ENCODE results near the gene PDS5B. TPM values are rescaled to one million over a fixed set of nuclear protein-coding genes. Genes with fewer than 3 reads are reported as not detected.

PDS5B gene
- total and polyA plus RNA-seq, 2 of the 8 experiments (the other 6 are each of a cell fraction or from before 2014, with no cell fraction given): 5.5 to 54.6 TPM

GRCh38 chr13:32783067-32783466 is 196.8 kb downstream of the PDS5B start:
- no peak for DNase-seq (ENCODE audit: low read depth in 1 of 2, low spot score in 2 of 2)
- Histone ChIP-seq H3K36me3 (ENCODE audit: control insufficient read depth in 2 of 4, insufficient read depth in 4 of 4, low read length in 3 of 4) (no peaks in the 10 kb centered on the region; a peak in 2 of 8 replicates), H4K8ac (ENCODE audit: extremely low read depth, insufficient read depth, low read length) (no peak overlapping the region), H2BK12ac (ENCODE audit: low read depth, low read length) (no peak overlapping the region), H3K23ac (ENCODE audit: insufficient read length) (no peak overlapping the region), H3K79me1 (ENCODE audit: low read depth, low read length) (no peaks in the 10 kb centered on the region), H3K18ac (ENCODE audit: extremely low read depth, low read length) (no peak overlapping the region), H3K9me3 (ENCODE audit: insufficient read depth in 2 of 2, low read depth in 1 of 2, low read length in 1 of 2) (no peaks in the 10 kb centered on the region), H3K56ac (replicated peaks; ENCODE audit: insufficient read length, low read depth, low read length) (no peak overlapping the region), H3K4me2 (ENCODE audit: insufficient read depth in 1 of 2, low read depth in 2 of 2, low read length in 2 of 2) (no peak overlapping the region), H3K27ac (ENCODE audit: low read depth, low read length) (no peak overlapping the region), H3K27me3 (replicated peaks in 1 of 4; ENCODE audit: control insufficient read depth in 3 of 4, extremely low read depth in 1 of 4, insufficient read depth in 3 of 4, low read length in 3 of 4) (no peaks in the 10 kb centered on the region), H3K4me3 (ENCODE audit: extremely low read depth in 1 of 4, insufficient read depth in 2 of 4, low read depth in 3 of 4, low read length in 4 of 4) (no peak overlapping the region), H2AFZ (ENCODE audit: low read length) (no peak overlapping the region), H4K5ac (ENCODE audit: insufficient read length, low read depth, low read length) (no peak overlapping the region), H4K91ac (replicated peaks; ENCODE audit: insufficient read length, low read length) (no peak overlapping the region), H3K23me2 (ENCODE audit: low read depth, low read length) (no peaks in the 10 kb centered on the region), H3K4me1 (replicated peaks in 1 of 4; ENCODE audit: control insufficient read depth in 3 of 4, insufficient read depth in 4 of 4, low read length in 3 of 4) (no peaks in the 10 kb centered on the region), H3K4ac (replicated peaks; ENCODE audit: insufficient read length, low read depth, low read length) (no peak overlapping the region), H3K14ac (ENCODE audit: insufficient read length) (no peak overlapping the region), H2BK5ac (ENCODE audit: low read depth, low read length) (no peak overlapping the region), H2BK120ac (replicated peaks; ENCODE audit: low read depth, low read length) (no peak overlapping the region), H3K79me2 (ENCODE audit: control insufficient read depth in 1 of 2, insufficient read depth in 2 of 2, low read length in 2 of 2) (no peaks in the 10 kb centered on the region), H2BK15ac (ENCODE audit: low read length) (no peak overlapping the region), H2AK5ac (ENCODE audit: low read depth, low read length) (no peak overlapping the region), H2BK20ac (ENCODE audit: low read length) (no peak overlapping the region), H4K20me1 (replicated peaks in 1 of 2; ENCODE audit: control insufficient read depth in 1 of 2, insufficient read depth in 2 of 2, low read length in 2 of 2) (no peaks in the 10 kb centered on the region), H3K9ac (replicated peaks in 1 of 4; ENCODE audit: extremely low read depth in 1 of 4, low read depth in 3 of 4, low read length in 3 of 4) (no peak overlapping the region)
- CTCF ChIA-PET (ENCODE audit: partially characterized antibody): no interaction called here
- FAIRE-seq: no peak
- 80% methylated on average over 3 of the region's 3 CpGs; no CpG with 5 or more reads in 1 of the 2 experiments for WGBS, 2 experiments (ENCODE audit: extremely low coverage in 1 of 2, insufficient coverage in 1 of 2, insufficient read length in 1 of 2, insufficient replicate concordance in 2 of 2, low coverage in 1 of 2, low lambda C conversion rate in 2 of 2, missing lambda C conversion rate in 1 of 2)
- TF ChIP-seq TAF1 (IDR thresholded peaks at IDR 0.05; ENCODE audit: low read depth, low read length) (no peak), POLR2AphosphoS5 (IDR thresholded peaks at IDR 0.05; ENCODE audit: low read depth, low read length) (no peak), SRF (IDR thresholded peaks at IDR 0.05; ENCODE audit: low read depth, low read length) (no peak), GTF2F1 (IDR thresholded peaks at IDR 0.05; ENCODE audit: borderline replicate concordance, low read depth, low read length) (no peak)
- POLR2A ChIA-PET (ENCODE audit: partially characterized antibody): no interaction called here

Measured in H1 (cell line).